Esophagus muscularis mucosa (tissue), 4 donors: ENCODE measurements around the gene VEPH1. TPM values are rescaled to one million over a fixed set of nuclear protein-coding genes. Genes with fewer than 3 reads are reported as not detected.

Experiments used
- DNase-seq: peaks from one replicate; pipeline ENCODE4 v3.0.0-alpha.2; 2017; ENCODE audit errors: extremely low spot score
- H3K27ac ChIP-seq, 4 donors: fragments of 200-600 bp; sonication (generic); replicated peaks in 1 of 4; 1 replicate in 3 of 4; 2 replicates in 1 of 4; pipeline ENCODE4 v1.5.1; 2016 to 2019; ENCODE audit warnings: mild to moderate bottlenecking in 1 of 4
- H3K27me3 ChIP-seq, 4 donors: fragments of 200-600 bp; sonication (generic); one replicate each; pipeline versions ENCODE4 v1.5.1 to v1.6.0; 2016 to 2019
- H3K36me3 ChIP-seq, 4 donors: fragments of 200-600 bp; sonication (generic); one replicate each; pipeline ENCODE4 v1.5.1; 2016 to 2019
- H3K4me1 ChIP-seq, 4 donors: fragments of 200-600 bp; sonication (generic); one replicate each; pipeline ENCODE4 v1.5.1; 2016 to 2019
- H3K4me3 ChIP-seq, 4 donors: fragments of 200-600 bp; sonication (generic); 1 replicate in 2 of 4; 2 replicates in 2 of 4; pipeline ENCODE4 v1.5.1; 2016 to 2019; ENCODE audit warnings: mild to moderate bottlenecking in 4 of 4, moderate library complexity in 1 of 4
- H3K9me3 ChIP-seq, 4 donors: fragments of 200-600 bp; sonication (generic); 1 replicate in 3 of 4; 2 replicates in 1 of 4; pipeline ENCODE4 v1.5.1; 2016 to 2019
- CTCF ChIP-seq, 3 experiments: fragments of 200-600 bp in 2 of 3; fragments of 450-650 bp in 1 of 3; sonication (generic) in 2 of 3; IDR thresholded peaks; one replicate each; pipeline ENCODE4 v1.5.1; 2017 to 2019; ENCODE audit warnings: antibody characterized with exemption in 3 of 3, mild to moderate bottlenecking in 2 of 3, moderate library complexity in 1 of 3
- EP300 ChIP-seq: sonication (generic); formaldehyde crosslinking; IDR thresholded peaks from one replicate; pipeline ENCODE4 v1.6.1; 2017; ENCODE audit warnings: antibody characterized with exemption
- POLR2A ChIP-seq: fragments of 450-650 bp; IDR thresholded peaks from one replicate; pipeline ENCODE4 v1.6.1; 2017; ENCODE audit warnings: antibody characterized with exemption, moderate library complexity, mild to moderate bottlenecking, low read depth
- POLR2AphosphoS5 ChIP-seq, 2 donors: sonication (generic); formaldehyde crosslinking; IDR thresholded peaks; one replicate each; pipeline ENCODE4 v1.6.1; 2017; ENCODE audit warnings: antibody characterized with exemption in 2 of 2
- WGBS: methylation state at CpG from one replicate; pipeline ENCODE4 v1.1.5; 2018; 5-methylcytosine and 5-hydroxymethylcytosine counted together
- intact Hi-C: fragments of 100-400 bp; cut with DNase I; formaldehyde crosslinking; loops from one replicate; pipeline ENCODE4 v1.15.1; 2023
- total RNA-seq, 4 donors: library from RNA; depleted of rRNA; stranded (reverse); fragments of >200 nt; gene quantifications; one replicate each; pipeline versions ENCODE4 v1.1.0 to v1.2.1, GENCODE V29; 2016

The VEPH1 gene
- total RNA-seq, 4 donors from 2014 or later = 0.23 to 1.2 (median 0.52) TPM; not detected in 1

GRCh38 chr3:157423337-157423736, 79.9 kb downstream of the VEPH1 start:
- no peak for DNase-seq
- Histone ChIP-seq H3K27ac (no peak overlapping the region), H3K27me3 (no peaks in the 10 kb centered on the region), H3K36me3 (no peaks in the 10 kb centered on the region), H3K9me3 (no peaks in the 10 kb centered on the region), H3K4me1 (no peaks in the 10 kb centered on the region), H3K4me3 (no peak overlapping the region)
- no peak for TF ChIP-seq POLR2AphosphoS5 (IDR thresholded peaks at IDR 0.05)
- TF ChIP-seq POLR2A = no peak
- no peak for TF ChIP-seq EP300
- TF ChIP-seq CTCF (IDR thresholded peaks at IDR 0.05) = no peak
- intact Hi-C loops = no loop called here

- DNase-seq = no peak
- H3K27ac ChIP-seq = no peak overlapping the region
- 79% methylated on average over 3 of the region's 3 CpGs for WGBS
- no peaks in the 10 kb centered on the region for H3K36me3 ChIP-seq
- TF ChIP-seq EP300 (no peak), CTCF (IDR thresholded peaks at IDR 0.05) (no peak), POLR2A (no peak)
- no peaks in the 10 kb centered on the region for H3K9me3 ChIP-seq
- H3K4me1 ChIP-seq = no peaks in the 10 kb centered on the region
- intact Hi-C loops = no loop called here
- no peak overlapping the region for H3K4me3 ChIP-seq
- H3K27me3 ChIP-seq = no peaks in the 10 kb centered on the region
Measured at GRCh38 chr3:157420606-157421130, 82.5 kb downstream of the VEPH1 start.

- Histone ChIP-seq H3K4me1 (no peaks in the 10 kb centered on the region), H3K9me3 (no peaks in the 10 kb centered on the region), H3K36me3 (no peaks in the 10 kb centered on the region), H3K4me3 (no peak overlapping the region), H3K27me3 (no peaks in the 10 kb centered on the region), H3K27ac (no peak overlapping the region)
- intact Hi-C loops = no loop called here
- no peak for TF ChIP-seq POLR2AphosphoS5 (IDR thresholded peaks at IDR 0.05)
- TF ChIP-seq CTCF (IDR thresholded peaks at IDR 0.05) = no peak
- TF ChIP-seq EP300 = no peak
- no peak for TF ChIP-seq POLR2A
- DNase-seq = no peak
- 70% methylated on average over 2 of the region's 2 CpGs for WGBS
Measured at GRCh38 chr3:157418104-157418503, 85.1 kb downstream of the VEPH1 start.

- Histone ChIP-seq H3K36me3 (no peaks in the 10 kb centered on the region), H3K9me3 (no peaks in the 10 kb centered on the region), H3K27me3 (no peaks in the 10 kb centered on the region), H3K27ac (no peak overlapping the region), H3K4me1 (no peaks in the 10 kb centered on the region), H3K4me3 (no peak overlapping the region)
- DNase-seq = no peak
- WGBS = 91% methylated on average over 2 of the region's 2 CpGs
- intact Hi-C loops = no loop called here
- TF ChIP-seq POLR2AphosphoS5 (IDR thresholded peaks at IDR 0.05) (no peak), POLR2A (no peak), EP300 (no peak)
Measured at GRCh38 chr3:157417247-157417646, 86.0 kb downstream of the VEPH1 start.

GRCh38 chr3:157416347-157417087, 86.7 kb downstream of the VEPH1 start:
- Histone ChIP-seq H3K4me1 (no peaks in the 10 kb centered on the region), H3K27ac (no peak overlapping the region), H3K4me3 (no peak overlapping the region), H3K9me3 (no peaks in the 10 kb centered on the region), H3K36me3 (no peaks in the 10 kb centered on the region), H3K27me3 (no peaks in the 10 kb centered on the region)
- no peak for TF ChIP-seq POLR2A
- TF ChIP-seq POLR2AphosphoS5 (IDR thresholded peaks at IDR 0.05) = no peak
- TF ChIP-seq CTCF (IDR thresholded peaks at IDR 0.05) = no peak
- TF ChIP-seq EP300 = no peak
- intact Hi-C loops = no loop called here
- WGBS = 75% methylated on average over 3 of the region's 3 CpGs
- DNase-seq = no peak
